Embryonic facial prominence (tissue), 1 donor: ENCODE data around the gene MYO6.

Experiments used
- DNase-seq: peaks from one replicate; pipeline ENCODE4 v3.0.0-alpha.2; 2016; ENCODE audit errors: extremely low spot score

Gene MYO6

GRCh38 chr6:75827163-75827562, 78.1 kb downstream of the MYO6 start:
- no peak for DNase-seq

- no peak for DNase-seq
Measured at GRCh38 chr6:75830959-75831885, 82.2 kb downstream of the MYO6 start.

- no peak for DNase-seq
Measured at GRCh38 chr6:75834447-75834846, 85.4 kb downstream of the MYO6 start.

- DNase-seq = no peak
Measured at GRCh38 chr6:75842191-75842590, 93.2 kb downstream of the MYO6 start.

GRCh38 chr6:75842732-75843131, 93.7 kb downstream of the MYO6 start:
- no peak for DNase-seq

GRCh38 chr6:75843396-75843795, 94.4 kb downstream of the MYO6 start:
- DNase-seq = no peak

- no peak for DNase-seq
Measured at GRCh38 chr6:75848274-75848673, 99.2 kb downstream of the MYO6 start.

- DNase-seq = no peak
Measured at GRCh38 chr6:75849329-75850025, 100.4 kb downstream of the MYO6 start.

- DNase-seq = no peak
Measured at GRCh38 chr6:75850026-75850833, 101.2 kb downstream of the MYO6 start.

- DNase-seq = no peak
Measured at GRCh38 chr6:75852721-75853120, 103.7 kb downstream of the MYO6 start.

GRCh38 chr6:75853806-75854205, 104.8 kb downstream of the MYO6 start:
- no peak for DNase-seq

- no peak for DNase-seq
Measured at GRCh38 chr6:75855052-75855451, 106.0 kb downstream of the MYO6 start.

- DNase-seq = no peak
Measured at GRCh38 chr6:75856902-75857301, 107.9 kb downstream of the MYO6 start.

- no peak for DNase-seq
Measured at GRCh38 chr6:75863001-75863400, 114.0 kb downstream of the MYO6 start.

- no peak for DNase-seq
Measured at GRCh38 chr6:75863784-75864183, 114.7 kb downstream of the MYO6 start.

GRCh38 chr6:75864446-75864845, 115.4 kb downstream of the MYO6 start:
- no peak for DNase-seq

GRCh38 chr6:75870389-75870788, 121.3 kb downstream of the MYO6 start:
- DNase-seq = no peak

GRCh38 chr6:75874224-75874623, 125.2 kb downstream of the MYO6 start:
- no peak for DNase-seq

GRCh38 chr6:75876152-75876551, 127.1 kb downstream of the MYO6 start:
- DNase-seq = no peak

GRCh38 chr6:75880305-75880704, 131.3 kb downstream of the MYO6 start:
- no peak for DNase-seq

- DNase-seq = no peak
Measured at GRCh38 chr6:75882734-75883133, 133.7 kb downstream of the MYO6 start.

GRCh38 chr6:75884822-75885221, 135.8 kb downstream of the MYO6 start:
- DNase-seq = no peak
